Suprapubic skin (tissue), 4 donors: Measurements from ENCODE around the gene SLC27A6. TPM values are rescaled to one million over a fixed set of nuclear protein-coding genes. Genes with fewer than 3 reads are reported as not detected.

ENCODE experiments used
- DNase-seq, 2 donors: peaks; one replicate each; pipeline ENCODE4 v3.0.0-alpha.2; 2019; ENCODE audit warnings: low spot score in 2 of 2
- H3K27ac ChIP-seq: fragments of 200-600 bp; sonication (generic); one replicate; pipeline ENCODE4 v1.5.1; 2019
- H3K27me3 ChIP-seq: fragments of 200-600 bp; sonication (generic); one replicate; pipeline ENCODE4 v1.5.1; 2019
- H3K36me3 ChIP-seq: fragments of 200-600 bp; sonication (generic); one replicate; pipeline ENCODE4 v1.5.1; 2019
- H3K4me1 ChIP-seq: fragments of 200-600 bp; sonication (generic); one replicate; pipeline ENCODE4 v1.5.1; 2019
- H3K4me3 ChIP-seq: fragments of 200-600 bp; sonication (generic); one replicate; pipeline ENCODE4 v1.5.1; 2019; ENCODE audit warnings: mild to moderate bottlenecking
- H3K9me3 ChIP-seq: fragments of 200-600 bp; sonication (generic); one replicate; pipeline ENCODE4 v1.5.1; 2019
- CTCF ChIP-seq, 2 donors: fragments of 200-600 bp in 1 of 2; fragments of 450-650 bp in 1 of 2; sonication (generic) in 1 of 2; IDR thresholded peaks; one replicate each; pipeline ENCODE4 v1.5.1; 2016 to 2019; ENCODE audit warnings: antibody characterized with exemption in 2 of 2, mild to moderate bottlenecking in 1 of 2, moderate library complexity in 1 of 2
- EP300 ChIP-seq: sonication (generic); formaldehyde crosslinking; IDR thresholded peaks from one replicate; pipeline ENCODE4 v1.6.1; 2017; ENCODE audit warnings: antibody characterized with exemption
- POLR2A ChIP-seq, 2 donors: fragments of 450-650 bp; IDR thresholded peaks; one replicate each; pipeline ENCODE4 v1.6.1; 2017; ENCODE audit warnings: antibody characterized with exemption in 2 of 2, mild to moderate bottlenecking in 2 of 2, moderate library complexity in 2 of 2
- POLR2AphosphoS5 ChIP-seq, 3 donors: sonication (generic); formaldehyde crosslinking; IDR thresholded peaks; one replicate each; pipeline ENCODE4 v1.6.1; 2017; ENCODE audit warnings: antibody characterized with exemption in 3 of 3
- WGBS: methylation state at CpG from one replicate; pipeline ENCODE4 v1.1.5; 2018; 5-methylcytosine and 5-hydroxymethylcytosine counted together
- total RNA-seq, 4 donors: library from RNA; depleted of rRNA; stranded (reverse); fragments of >200 nt; gene quantifications; one replicate each; pipeline ENCODE4 v1.1.0, GENCODE V29; 2016

Gene SLC27A6
- total RNA-seq, 4 donors from 2014 or later: 0.40 to 6.7 (median 2.3) TPM

GRCh38 chr5:129049126-129049799 lies 84.0 kb downstream of the SLC27A6 start:
- no peaks in the 10 kb centered on the region for H3K27me3 ChIP-seq
- H3K4me3 ChIP-seq: no peak overlapping the region
- no peak for DNase-seq
- no peaks in the 10 kb centered on the region for H3K4me1 ChIP-seq
- no peak overlapping the region for H3K27ac ChIP-seq
- WGBS: 46% methylated on average over 2 of the region's 2 CpGs
- H3K9me3 ChIP-seq: no peaks in the 10 kb centered on the region
- no peak for TF ChIP-seq POLR2A (IDR thresholded peaks at IDR 0.05)
- no peak for TF ChIP-seq POLR2AphosphoS5 (IDR thresholded peaks at IDR 0.05)
- TF ChIP-seq CTCF (IDR thresholded peaks at IDR 0.05): no peak
- TF ChIP-seq EP300: no peak
- no peaks in the 10 kb centered on the region for H3K36me3 ChIP-seq

- H3K4me1 ChIP-seq: no peaks in the 10 kb centered on the region
- H3K27ac ChIP-seq: no peak overlapping the region
- no peaks in the 10 kb centered on the region for H3K9me3 ChIP-seq
- 57% methylated on average over 4 of the region's 4 CpGs for WGBS
- no peak overlapping the region for H3K4me3 ChIP-seq
- H3K36me3 ChIP-seq: no peaks in the 10 kb centered on the region
- no peaks in the 10 kb centered on the region for H3K27me3 ChIP-seq
- DNase-seq: no peak
- TF ChIP-seq CTCF (IDR thresholded peaks at IDR 0.05): no peak
Measured at GRCh38 chr5:129051283-129051682, 86.0 kb downstream of the SLC27A6 start.

GRCh38 chr5:129053438-129053837 lies 88.2 kb downstream of the SLC27A6 start:
- no peak for TF ChIP-seq EP300
- Histone ChIP-seq H3K36me3 (no peaks in the 10 kb centered on the region), H3K27me3 (no peaks in the 10 kb centered on the region), H3K4me1 (no peaks in the 10 kb centered on the region), H3K4me3 (no peak overlapping the region), H3K9me3 (no peaks in the 10 kb centered on the region), H3K27ac (no peak overlapping the region)
- DNase-seq: no peak

GRCh38 chr5:129057329-129057728 lies 92.0 kb downstream of the SLC27A6 start:
- Histone ChIP-seq H3K4me3 (no peak overlapping the region), H3K9me3 (no peaks in the 10 kb centered on the region), H3K36me3 (no peaks in the 10 kb centered on the region), H3K27me3 (no peaks in the 10 kb centered on the region), H3K4me1 (no peaks in the 10 kb centered on the region), H3K27ac (no peak overlapping the region)
- WGBS: 82% methylated on average over 3 of the region's 3 CpGs
- DNase-seq: no peak
- TF ChIP-seq EP300: no peak
- no peak for TF ChIP-seq CTCF (IDR thresholded peaks at IDR 0.05)
- TF ChIP-seq POLR2AphosphoS5 (IDR thresholded peaks at IDR 0.05): no peak
- TF ChIP-seq POLR2A (IDR thresholded peaks at IDR 0.05): no peak

- WGBS: 75% methylated on average over 2 of the region's 2 CpGs
- no peak overlapping the region for H3K27ac ChIP-seq
- H3K4me3 ChIP-seq: no peak overlapping the region
- H3K36me3 ChIP-seq: no peaks in the 10 kb centered on the region
- no peak for TF ChIP-seq EP300
- no peak for TF ChIP-seq CTCF (IDR thresholded peaks at IDR 0.05)
- TF ChIP-seq POLR2AphosphoS5 (IDR thresholded peaks at IDR 0.05): no peak
- no peak for TF ChIP-seq POLR2A (IDR thresholded peaks at IDR 0.05)
- DNase-seq: no peak
- H3K4me1 ChIP-seq: peaks cover 4% of the 10 kb centered on the region
- no peaks in the 10 kb centered on the region for H3K9me3 ChIP-seq
- H3K27me3 ChIP-seq: no peaks in the 10 kb centered on the region
Measured at GRCh38 chr5:129061849-129062248, 96.6 kb downstream of the SLC27A6 start.
